ENCODE measurements around the gene NRIP3. TPM values are rescaled to one million over a fixed set of nuclear protein-coding genes. Genes with fewer than 3 reads are reported as not detected.

Gene NRIP3
- total RNA-seq, 4 donors from 2014 or later, result 0.23 to 2.7 (median 0.89) TPM

- 100% methylated on average over 1 of the region's 1 CpG for WGBS
- Histone ChIP-seq H3K27me3 (no peaks in the 10 kb centered on the region), H3K4me1 (no peaks in the 10 kb centered on the region), H3K9me3 (no peaks in the 10 kb centered on the region), H3K36me3 (no peaks in the 10 kb centered on the region), H3K4me3 (no peak overlapping the region), H3K27ac (no peak overlapping the region)
- DNase-seq (ENCODE audit: low spot score in 2 of 2), result no peak
- TF ChIP-seq POLR2AphosphoS5 (IDR thresholded peaks at IDR 0.05), result no peak
- TF ChIP-seq, protein P1, sequence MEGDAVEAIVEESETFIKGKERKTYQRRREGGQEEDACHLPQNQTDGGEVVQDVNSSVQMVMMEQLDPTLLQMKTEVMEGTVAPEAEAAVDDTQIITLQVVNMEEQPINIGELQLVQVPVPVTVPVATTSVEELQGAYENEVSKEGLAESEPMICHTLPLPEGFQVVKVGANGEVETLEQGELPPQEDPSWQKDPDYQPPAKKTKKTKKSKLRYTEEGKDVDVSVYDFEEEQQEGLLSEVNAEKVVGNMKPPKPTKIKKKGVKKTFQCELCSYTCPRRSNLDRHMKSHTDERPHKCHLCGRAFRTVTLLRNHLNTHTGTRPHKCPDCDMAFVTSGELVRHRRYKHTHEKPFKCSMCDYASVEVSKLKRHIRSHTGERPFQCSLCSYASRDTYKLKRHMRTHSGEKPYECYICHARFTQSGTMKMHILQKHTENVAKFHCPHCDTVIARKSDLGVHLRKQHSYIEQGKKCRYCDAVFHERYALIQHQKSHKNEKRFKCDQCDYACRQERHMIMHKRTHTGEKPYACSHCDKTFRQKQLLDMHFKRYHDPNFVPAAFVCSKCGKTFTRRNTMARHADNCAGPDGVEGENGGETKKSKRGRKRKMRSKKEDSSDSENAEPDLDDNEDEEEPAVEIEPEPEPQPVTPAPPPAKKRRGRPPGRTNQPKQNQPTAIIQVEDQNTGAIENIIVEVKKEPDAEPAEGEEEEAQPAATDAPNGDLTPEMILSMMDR (IDR thresholded peaks at IDR 0.05), result no peak
- TF ChIP-seq EP300 (IDR thresholded peaks at IDR 0.05), result no peak
- TF ChIP-seq POLR2A (IDR thresholded peaks at IDR 0.05), result no peak
Observed at GRCh38 chr11:9037963-9038362, 34.2 kb upstream of the NRIP3 start.

GRCh38 chr11:9037046-9037780, 33.4 kb upstream of the NRIP3 start:
- Histone ChIP-seq H3K9me3 (no peaks in the 10 kb centered on the region), H3K36me3 (no peaks in the 10 kb centered on the region), H3K4me3 (no peak overlapping the region), H3K27me3 (no peaks in the 10 kb centered on the region), H3K4me1 (no peaks in the 10 kb centered on the region), H3K27ac (no peak overlapping the region)
- TF ChIP-seq EP300 (IDR thresholded peaks at IDR 0.05) (no peak), POLR2AphosphoS5 (IDR thresholded peaks at IDR 0.05) (no peak), POLR2A (IDR thresholded peaks at IDR 0.05) (no peak)
- TF ChIP-seq, protein P1 (IDR thresholded peaks at IDR 0.05), result no peak
- 80% methylated on average over 7 of the region's 7 CpGs for WGBS
- DNase-seq (ENCODE audit: low spot score in 2 of 2), result no peak

- Histone ChIP-seq H3K27me3 (no peaks in the 10 kb centered on the region), H3K27ac (no peak overlapping the region), H3K4me1 (no peaks in the 10 kb centered on the region), H3K9me3 (no peaks in the 10 kb centered on the region), H3K36me3 (peaks cover 3% of the 10 kb centered on the region), H3K4me3 (no peak overlapping the region)
- DNase-seq (ENCODE audit: low spot score in 2 of 2), result no peak
- TF ChIP-seq, protein P1 (IDR thresholded peaks at IDR 0.05), result no peak
- TF ChIP-seq POLR2A (IDR thresholded peaks at IDR 0.05) (no peak), EP300 (IDR thresholded peaks at IDR 0.05) (no peak), POLR2AphosphoS5 (IDR thresholded peaks at IDR 0.05) (no peak)
- no CpG with 5 or more reads among the region's 5 CpGs for WGBS
Observed at GRCh38 chr11:9030601-9031000, 26.8 kb upstream of the NRIP3 start.

DNA sequence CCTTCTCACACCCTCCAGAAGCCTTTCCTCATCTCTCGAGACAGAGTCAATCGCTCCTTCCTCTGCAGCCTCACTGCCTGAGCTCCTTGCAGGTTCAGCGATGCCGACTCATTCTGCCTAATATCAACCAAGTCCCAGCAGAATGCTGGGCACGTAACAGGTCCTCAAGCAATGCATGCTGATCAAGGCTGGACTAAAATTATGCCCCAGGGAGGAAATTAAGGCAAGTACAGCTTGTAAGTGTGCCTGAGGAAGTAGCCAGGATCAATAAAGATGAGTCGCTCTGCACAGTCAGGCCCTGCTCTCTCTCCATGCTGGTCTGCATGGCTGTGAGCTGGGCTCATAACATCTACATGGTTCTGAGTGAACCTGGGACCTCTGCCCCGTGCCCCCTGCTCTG, 25.6 kb upstream of the NRIP3 start:
- no peaks in the 10 kb centered on the region for H3K4me1 ChIP-seq
- H3K27ac ChIP-seq, result no peak overlapping the region
- DNase-seq (ENCODE audit: low spot score in 2 of 2), result no peak
- no peaks in the 10 kb centered on the region for H3K27me3 ChIP-seq
- 95% methylated on average over 7 of the region's 7 CpGs for WGBS
- no peak overlapping the region for H3K4me3 ChIP-seq
- peaks cover 3% of the 10 kb centered on the region for H3K36me3 ChIP-seq
- no peaks in the 10 kb centered on the region for H3K9me3 ChIP-seq
- TF ChIP-seq, protein P1 (IDR thresholded peaks at IDR 0.05), result no peak
- TF ChIP-seq POLR2AphosphoS5 (IDR thresholded peaks at IDR 0.05) (no peak), EP300 (IDR thresholded peaks at IDR 0.05) (no peak), POLR2A (IDR thresholded peaks at IDR 0.05) (no peak)

GRCh38 chr11:9028581-9028980, 24.8 kb upstream of the NRIP3 start:
- TF ChIP-seq, protein P1 (IDR thresholded peaks at IDR 0.05), result no peak
- TF ChIP-seq POLR2AphosphoS5 (IDR thresholded peaks at IDR 0.05) (no peak), EP300 (IDR thresholded peaks at IDR 0.05) (no peak), POLR2A (IDR thresholded peaks at IDR 0.05) (no peak)
- H3K27me3 ChIP-seq, result no peaks in the 10 kb centered on the region
- H3K36me3 ChIP-seq, result peaks cover 3% of the 10 kb centered on the region
- H3K4me3 ChIP-seq, result no peak overlapping the region
- H3K9me3 ChIP-seq, result no peaks in the 10 kb centered on the region
- no peaks in the 10 kb centered on the region for H3K4me1 ChIP-seq
- H3K27ac ChIP-seq, result no peak overlapping the region
- no peak for DNase-seq (ENCODE audit: low spot score in 2 of 2)
- 76% methylated on average over 1 of the region's 1 CpG for WGBS
